Measurements from ENCODE around the gene IFNA7. TPM values are rescaled to one million over a fixed set of nuclear protein-coding genes. Genes with fewer than 3 reads are reported as not detected.
"Not testable (repeated sequence)": the region's sequence is repeated elsewhere in the genome, so short reads cannot be mapped to it uniquely, and the experiment has no call there.

IFNA7 gene
- total RNA-seq = not detected
- long read RNA-seq = 0 reads

DNA sequence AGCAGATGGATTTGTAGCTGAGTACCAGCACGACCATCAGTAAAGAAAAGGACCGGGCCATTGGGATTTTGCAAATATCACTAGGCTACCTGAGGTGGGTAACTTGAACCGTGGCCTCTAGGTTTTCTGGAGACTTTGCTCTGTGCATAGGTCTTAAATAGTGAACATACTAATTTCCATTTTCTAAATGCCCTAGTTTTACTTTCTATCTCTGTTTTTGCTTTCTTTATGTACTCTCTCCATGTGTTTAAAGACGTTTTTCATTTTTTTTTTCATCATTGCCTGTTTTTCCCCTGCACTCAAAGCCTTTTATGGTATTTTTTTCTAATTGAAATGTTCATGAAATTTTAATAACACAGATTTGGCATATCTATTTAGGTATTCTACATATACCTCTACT lies at the start of gene IFNA7:
Gene IFNA7, minus strand, starts transcription at position 101 of the 400 bp plus-strand sequence. Its CDS starts 40 bp downstream, at position 61.
- intact Hi-C loops (cut with DNase I); DNase-seq (ENCODE audit: missing footprints); ATAC-seq: not testable (repeated sequence)

DNA sequence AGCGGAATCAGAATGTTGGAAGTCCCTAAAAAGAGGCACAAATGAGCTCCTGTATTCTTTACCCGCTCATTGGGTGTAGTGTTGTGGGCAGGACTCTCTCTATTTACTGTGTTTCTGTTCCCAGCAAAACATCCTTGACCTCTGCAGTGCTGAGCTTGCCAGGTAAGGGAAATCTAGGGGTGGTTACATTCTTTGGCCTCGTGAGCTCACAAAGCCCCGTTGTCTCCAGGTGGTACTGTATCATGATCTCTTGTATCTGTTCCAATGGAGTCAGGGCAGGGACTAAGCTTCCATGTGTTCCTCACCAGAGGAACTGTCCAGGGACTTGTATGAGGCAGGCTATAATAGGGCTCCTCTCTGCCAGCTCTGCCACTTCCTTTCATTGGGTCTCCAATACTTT lies 49.6 kb upstream of the IFNA7 start:
- no peak for DNase-seq (ENCODE audit: missing footprints)

DNA sequence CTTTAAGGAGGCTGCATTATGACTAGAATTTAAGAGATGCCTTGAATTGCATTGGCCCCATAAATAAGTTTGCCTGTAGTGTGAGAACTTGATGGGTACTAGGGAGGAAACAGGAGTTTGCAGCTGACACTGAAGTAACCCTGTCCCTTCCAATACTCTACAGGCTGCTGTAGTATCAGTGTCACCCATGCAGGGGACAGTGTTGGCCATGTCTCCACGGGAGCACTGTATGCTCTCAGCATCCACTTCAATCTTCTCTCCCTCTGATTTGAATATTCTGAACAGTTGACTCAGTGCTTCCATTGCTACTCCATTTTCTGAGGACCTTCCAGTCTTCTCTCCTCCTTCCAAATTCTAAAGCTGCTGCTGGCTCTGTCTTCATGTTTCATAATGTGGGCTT lies 49.2 kb upstream of the IFNA7 start:
- ATAC-seq (no peak), DNase-seq (ENCODE audit: missing footprints) (no peak)
- intact Hi-C loops (cut with DNase I) = loop anchor here (5.0 kb wide), 1 partner anchor 536 kb away; no protein-coding TSS in a partner anchor

More for the DNA sequence above, 49.6 kb upstream of the IFNA7 start:
- intact Hi-C loops (cut with DNase I) = loop anchor here (5.0 kb wide), 1 partner anchor 536 kb away; no protein-coding TSS in a partner anchor
- no peak for ATAC-seq

DNA sequence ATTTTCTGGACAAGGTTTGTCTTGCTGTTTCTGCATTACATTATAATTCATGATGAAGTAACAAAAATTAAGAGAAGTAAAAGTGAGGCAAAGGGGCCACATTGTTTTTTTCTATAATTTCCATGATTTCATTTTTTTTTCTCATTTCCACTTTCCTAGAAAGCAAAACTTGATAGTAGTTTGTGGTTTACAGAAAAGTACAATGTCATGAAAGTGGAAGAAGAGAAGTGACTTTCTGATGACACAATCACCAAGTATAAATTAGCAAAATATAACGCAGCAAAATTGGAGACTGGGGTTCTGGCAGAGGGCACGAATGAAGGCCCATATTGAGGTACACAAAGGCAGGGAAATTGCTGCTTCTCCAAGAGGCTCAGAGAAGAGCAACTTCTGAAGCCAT lies 42.8 kb upstream of the IFNA7 start:
- no peak for ATAC-seq
- no peak for DNase-seq (ENCODE audit: missing footprints)
- intact Hi-C loops (cut with DNase I) = no loop called here

DNA sequence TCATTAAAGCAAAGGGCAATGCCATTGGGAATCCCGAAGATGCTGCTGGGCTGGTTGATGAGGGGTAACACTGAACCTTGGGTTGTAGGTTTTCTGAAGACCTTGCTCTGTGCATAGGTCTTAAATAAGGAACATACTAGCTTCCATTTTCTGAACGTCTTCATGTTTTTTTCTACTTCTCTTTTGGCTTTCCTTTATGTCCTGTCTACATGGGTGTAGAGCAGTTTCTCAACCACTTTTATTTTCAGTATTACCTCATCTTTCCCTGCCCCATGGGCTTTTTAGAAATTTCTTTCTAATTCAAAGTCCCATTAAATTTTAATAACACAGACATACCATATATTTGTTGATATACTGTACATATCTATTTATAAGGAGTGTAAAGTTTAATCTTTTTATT lies 37.9 kb upstream of the IFNA7 start, which contains the start of gene IFNA14:
Gene IFNA14, minus strand, starts transcription at position 95 of the 400 bp plus-strand sequence. Its CDS starts 70 bp downstream, at position 25.
- intact Hi-C loops (cut with DNase I) = no loop called here
- ATAC-seq = no peak

DNA sequence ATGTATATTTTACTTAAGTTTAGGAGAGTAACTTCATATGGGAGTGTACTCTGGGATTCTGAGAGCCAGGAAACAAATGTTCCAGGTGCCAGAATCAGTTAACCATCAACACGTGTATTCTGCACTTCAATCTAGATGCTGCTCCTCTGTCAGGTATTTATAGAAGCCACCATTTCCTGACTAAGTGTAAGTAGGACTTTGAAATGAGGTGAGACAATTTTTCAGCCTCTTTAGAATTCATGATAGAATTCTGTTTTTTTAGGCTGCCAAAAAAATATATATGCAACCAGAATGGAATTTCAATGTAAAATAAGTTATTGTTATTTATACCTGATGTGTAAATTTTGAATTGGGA lies 34.3 kb upstream of the IFNA7 start:
- DNase-seq (ENCODE audit: missing footprints); intact Hi-C loops (cut with DNase I); ATAC-seq: not testable (repeated sequence)

More for the DNA sequence above, 37.9 kb upstream of the IFNA7 start, which contains the start of gene IFNA14:
- DNase-seq (ENCODE audit: missing footprints) = no peak

DNA sequence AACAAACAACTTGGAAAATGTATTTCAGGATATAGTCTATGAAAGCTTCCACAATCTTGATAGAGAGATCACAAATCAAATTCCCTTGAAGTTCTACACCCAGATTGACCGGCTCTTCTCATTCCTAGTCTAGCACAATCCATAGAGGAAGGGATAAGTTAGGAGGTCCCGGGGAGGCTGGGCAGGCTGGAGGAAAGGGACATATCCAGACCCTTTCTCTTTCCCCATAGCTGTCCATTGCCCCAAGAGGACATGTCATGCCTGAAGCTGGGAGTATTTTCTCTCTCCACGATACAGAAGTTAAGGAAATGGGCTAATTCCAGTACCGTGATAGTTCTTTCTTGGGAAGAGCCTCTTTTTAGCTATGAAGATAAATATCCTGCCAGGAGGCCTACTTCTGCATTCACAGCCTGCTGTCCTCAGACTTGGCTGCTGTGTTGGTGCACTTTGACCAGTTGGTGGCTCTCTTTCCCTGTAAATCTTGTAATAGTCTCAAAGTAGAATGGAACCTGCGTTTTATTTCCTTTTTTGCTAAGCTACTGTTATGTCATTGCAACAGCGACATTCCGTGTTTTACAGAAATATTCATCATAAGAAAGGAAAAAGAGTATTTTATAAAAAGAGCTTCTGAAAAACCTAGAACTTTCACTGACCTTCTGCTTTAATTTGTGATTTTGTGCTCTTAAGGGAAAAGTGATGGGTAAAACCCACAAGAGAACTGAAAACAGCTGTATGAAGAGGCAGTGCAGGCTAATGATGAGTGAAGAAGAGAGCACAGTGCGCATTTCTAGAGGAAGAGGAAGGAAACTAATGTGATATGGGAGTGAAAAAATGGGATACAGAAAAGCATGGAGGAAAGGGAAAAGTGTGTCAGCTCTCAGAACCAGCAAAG lies 33.7 kb upstream of the IFNA7 start:
- ATAC-seq = peak; percentile 52
- intact Hi-C loops (cut with DNase I); DNase-seq (ENCODE audit: missing footprints): not testable (repeated sequence)

DNA sequence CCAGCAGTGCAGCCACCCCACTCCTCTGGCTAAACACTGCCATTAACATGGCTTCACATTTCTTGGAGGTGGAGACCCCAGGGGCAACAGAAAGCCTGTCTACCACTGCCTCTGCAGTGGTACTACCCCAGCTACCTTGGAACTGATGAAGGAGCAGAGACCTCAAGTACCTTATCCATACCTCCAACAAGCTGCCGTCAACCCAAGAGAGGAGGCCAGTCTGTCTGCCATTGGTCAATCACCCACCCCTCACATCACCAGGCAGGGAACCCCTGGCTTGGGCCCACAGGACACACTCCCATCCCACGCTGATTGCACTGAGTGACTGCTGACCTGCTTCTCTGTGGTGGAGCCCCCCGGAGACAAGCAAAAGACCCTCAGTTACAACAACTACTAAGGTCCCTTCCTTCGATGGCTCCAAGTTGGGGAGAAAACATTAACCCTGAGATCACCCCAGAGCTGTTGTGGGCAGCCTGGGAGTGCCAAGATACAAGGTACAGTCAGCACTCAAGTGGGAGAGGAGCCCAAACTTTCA lies 32.2 kb upstream of the IFNA7 start:
- no peak for DNase-seq (ENCODE audit: missing footprints)
- intact Hi-C loops (cut with DNase I) = no loop called here
- no peak for ATAC-seq

DNA sequence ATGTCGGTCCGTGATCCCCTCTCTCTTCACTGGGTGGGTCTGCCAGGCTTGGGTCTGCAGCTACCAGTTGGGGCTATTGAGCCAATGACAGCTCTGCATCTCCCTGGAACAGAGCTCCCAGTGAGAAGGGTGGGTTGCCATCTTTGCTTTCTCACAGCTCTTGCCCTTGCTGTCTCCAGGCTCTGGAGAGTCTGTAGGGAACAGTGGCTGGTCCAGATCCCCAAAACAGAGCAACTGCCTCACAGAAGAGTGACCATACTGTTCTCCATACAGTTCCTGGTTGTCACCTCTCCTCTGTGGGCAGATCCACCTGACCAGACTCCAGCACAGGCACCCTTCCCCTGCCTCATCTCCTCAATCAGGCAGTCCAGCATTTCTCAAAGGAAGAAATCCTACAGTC lies 31.3 kb upstream of the IFNA7 start:
- no peak for ATAC-seq
- intact Hi-C loops (cut with DNase I) = no loop called here
- DNase-seq (ENCODE audit: missing footprints) = no peak

DNA sequence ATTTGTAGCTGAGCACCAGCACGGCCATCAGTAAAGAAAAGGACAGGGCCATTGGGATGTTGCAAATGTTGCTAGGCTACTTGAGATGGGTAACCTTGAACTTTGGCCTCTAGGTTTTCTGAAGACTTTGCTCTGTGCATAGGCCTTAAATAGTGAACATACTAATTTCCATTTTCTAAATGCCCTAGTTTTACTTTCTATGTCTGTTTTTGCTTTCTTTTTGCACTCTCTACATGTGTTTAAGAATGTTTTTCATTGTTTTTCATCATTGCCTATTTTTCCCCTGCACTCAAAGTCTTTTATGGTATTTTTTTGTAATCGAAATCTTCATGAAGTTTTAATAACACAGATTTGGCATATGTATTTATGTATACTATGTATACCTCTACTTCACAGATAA lies 26.1 kb upstream of the IFNA7 start, which contains the start of gene IFNA17:
Gene IFNA17, minus strand, starts transcription at position 101 of the 400 bp plus-strand sequence. Its CDS starts 49 bp downstream, at position 52.
- intact Hi-C loops (cut with DNase I) = no loop called here
- DNase-seq (ENCODE audit: missing footprints) = no peak
- ATAC-seq = no peak

DNA sequence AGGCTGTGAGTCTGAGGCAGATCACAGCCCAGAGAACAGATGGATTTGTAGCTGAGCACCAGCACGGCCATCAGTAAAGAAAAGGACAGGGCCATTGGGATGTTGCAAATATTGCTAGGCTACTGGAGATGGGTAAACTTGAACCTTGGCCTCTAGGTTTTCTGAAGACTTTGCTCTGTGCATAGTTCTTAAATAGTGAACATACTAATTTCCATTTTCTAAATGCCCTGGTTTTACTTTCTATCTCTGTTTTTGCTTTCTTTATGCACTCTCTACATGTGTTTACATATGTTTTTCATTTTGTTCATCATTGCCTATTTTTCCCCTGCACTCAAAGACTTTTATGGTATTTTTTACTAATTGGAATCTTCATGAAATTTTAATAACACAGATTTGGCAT lies 15.2 kb upstream of the IFNA7 start, which contains the start of gene IFNA16:
Gene IFNA16, minus strand, starts transcription at position 101 of the 400 bp plus-strand sequence. Its CDS starts 6 bp downstream, at position 95.
- intact Hi-C loops (cut with DNase I); ATAC-seq; DNase-seq (ENCODE audit: missing footprints): not testable (repeated sequence)

DNA sequence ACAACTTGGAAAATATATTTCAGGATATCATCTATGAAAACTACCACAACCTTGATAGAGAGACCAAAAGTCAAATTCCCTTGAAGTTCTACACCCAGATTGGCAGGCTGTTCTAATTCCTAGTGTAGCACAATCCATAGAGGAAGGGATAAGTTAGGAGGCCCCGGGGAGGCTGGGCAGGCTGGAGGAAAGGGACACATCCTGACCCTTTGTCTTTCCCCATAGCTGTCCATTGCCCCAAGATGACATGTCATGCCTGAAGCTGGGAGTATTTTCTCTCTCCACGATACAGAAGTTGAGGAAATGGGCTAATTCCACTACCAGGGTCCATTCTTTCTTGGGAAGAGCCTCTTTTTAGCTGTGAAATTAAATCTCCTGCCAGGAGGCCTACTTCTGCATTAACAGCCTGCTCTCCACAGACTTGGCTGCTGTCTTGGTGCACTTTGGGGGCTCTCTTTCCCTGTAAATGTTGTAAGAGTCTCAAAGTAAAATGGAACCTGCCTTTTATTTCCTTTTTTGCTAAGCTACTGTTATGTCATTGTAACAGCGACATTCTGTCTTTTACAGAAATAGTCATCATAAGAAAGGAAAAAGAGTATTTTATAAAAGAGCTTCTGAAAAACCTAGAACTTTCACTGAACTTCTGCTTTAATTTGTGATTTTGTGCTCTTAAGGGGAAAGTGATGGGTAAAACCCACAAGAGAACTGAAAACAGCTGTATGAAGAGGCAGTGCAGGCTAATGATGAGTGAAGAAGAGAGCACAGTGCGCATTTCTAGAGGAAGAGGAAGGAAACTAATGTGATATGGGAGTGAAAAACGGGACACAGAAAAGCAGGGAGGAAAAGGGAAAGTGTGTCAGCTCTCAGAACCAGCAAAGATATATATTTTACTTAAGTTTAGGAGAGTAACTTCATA lies 11.7 kb upstream of the IFNA7 start:
- intact Hi-C loops (cut with DNase I); DNase-seq (ENCODE audit: missing footprints); ATAC-seq: not testable (repeated sequence)

DNA sequence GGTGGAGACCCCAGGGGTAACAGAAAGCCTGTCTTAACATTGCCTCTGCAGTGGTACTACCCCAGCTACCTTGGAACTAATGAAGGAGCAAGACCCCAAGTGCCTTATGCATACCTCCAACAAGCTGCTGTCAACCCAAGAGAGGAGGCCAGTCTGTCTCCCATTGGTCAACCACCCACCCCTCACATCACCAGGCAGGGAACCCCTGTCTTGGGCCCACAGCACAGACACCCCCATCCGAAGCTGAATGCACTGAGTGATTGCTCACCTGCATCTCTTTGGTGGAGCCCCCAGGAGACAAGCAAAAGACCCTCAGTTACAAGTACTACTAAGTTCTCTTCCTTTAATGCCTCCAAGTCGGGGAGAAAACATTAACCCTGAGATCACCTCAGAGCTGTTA lies 10.2 kb upstream of the IFNA7 start:
- ATAC-seq = not testable (repeated sequence)

DNA sequence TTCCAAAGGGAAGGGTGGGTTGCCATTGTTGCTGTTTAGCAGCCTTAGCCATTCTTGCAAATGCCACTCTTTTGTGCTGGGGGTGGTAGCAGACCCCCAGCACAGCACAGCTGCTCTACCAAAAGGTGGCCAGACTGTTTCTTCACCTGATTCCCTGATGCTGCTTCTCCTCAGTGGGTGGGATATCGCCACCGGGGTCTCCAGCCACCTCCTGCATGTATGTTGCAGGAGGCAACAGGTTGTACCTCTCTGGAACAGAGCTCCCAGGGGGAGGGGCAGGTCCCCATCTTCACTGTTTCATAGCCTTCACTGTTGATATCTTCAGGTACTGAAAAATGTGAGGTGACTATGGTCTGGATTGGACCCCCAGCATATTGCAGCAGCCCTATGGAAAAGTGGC lies 8.8 kb upstream of the IFNA7 start:
- DNase-seq (ENCODE audit: missing footprints); ATAC-seq: not testable (repeated sequence)

More for the DNA sequence above, 10.2 kb upstream of the IFNA7 start:
- DNase-seq (ENCODE audit: missing footprints); intact Hi-C loops (cut with DNase I): not testable (repeated sequence)

DNA sequence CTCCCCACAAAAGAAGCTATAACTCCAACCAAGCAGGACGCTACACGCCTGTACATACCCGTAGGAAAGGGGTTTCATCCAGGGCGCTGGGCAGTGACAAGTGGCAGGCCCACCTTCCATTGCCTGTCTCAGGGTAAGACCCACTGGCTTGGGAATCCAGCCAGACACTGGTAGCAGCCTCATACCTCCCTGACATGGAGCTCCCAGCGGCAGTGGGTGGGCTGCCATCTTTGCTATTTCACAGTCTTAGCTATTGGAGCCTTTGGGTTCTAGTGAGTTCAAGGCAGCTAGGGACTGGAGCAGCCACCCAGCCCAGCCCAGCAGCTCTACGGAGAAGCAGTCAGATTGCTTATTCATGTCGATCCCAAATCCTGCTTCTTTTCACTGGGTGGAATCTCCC lies 8.3 kb upstream of the IFNA7 start:
- intact Hi-C loops (cut with DNase I) = no loop called here
- ATAC-seq (no peak), DNase-seq (ENCODE audit: missing footprints) (no peak)

More for the DNA sequence above, 8.8 kb upstream of the IFNA7 start:
- intact Hi-C loops (cut with DNase I) = not testable (repeated sequence)

DNA sequence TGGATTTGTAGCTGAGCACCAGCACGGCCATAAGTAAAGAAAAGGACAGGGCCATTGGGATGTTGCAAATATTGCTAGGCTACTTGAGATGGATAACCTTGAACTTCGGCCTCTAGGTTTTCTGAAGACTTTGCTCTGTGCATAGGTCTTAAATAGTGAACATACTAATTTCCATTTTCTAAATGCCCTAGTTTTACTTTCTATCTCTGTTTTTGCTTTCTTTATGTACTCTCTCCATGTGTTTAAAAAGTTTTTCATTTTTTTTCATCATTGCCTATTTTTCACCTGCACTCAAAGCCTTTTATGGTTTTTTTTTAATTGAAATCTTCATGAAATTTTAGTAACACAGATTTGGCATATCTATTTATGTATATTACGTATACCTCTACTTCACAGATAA lies 5.0 kb upstream of the IFNA7 start, which contains the start of gene IFNA10:
Gene IFNA10, minus strand, starts transcription at position 101 of the 400 bp plus-strand sequence. Its CDS starts 46 bp downstream, at position 55.
- intact Hi-C loops (cut with DNase I); ATAC-seq; DNase-seq (ENCODE audit: missing footprints): not testable (repeated sequence)

DNA sequence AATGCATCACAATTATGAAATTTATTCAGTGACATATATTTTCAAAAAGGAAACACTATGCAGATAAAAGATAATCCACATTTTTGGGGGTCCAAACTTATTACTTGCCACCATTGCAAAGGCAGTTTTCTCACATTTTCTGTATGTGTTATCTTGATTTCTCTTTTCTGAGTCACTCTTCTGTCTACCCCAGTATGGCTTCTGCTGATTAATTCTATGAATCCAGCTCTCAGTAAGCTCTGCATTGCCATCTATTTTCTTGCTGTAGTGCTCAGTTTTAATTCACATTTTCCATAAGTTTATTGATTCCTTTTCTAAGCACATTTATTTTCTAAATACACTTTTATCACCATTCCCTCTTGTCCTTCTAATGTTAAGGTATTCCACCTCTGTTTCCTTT lies 3.2 kb upstream of the IFNA7 start:
- intact Hi-C loops (cut with DNase I) = no loop called here
- ATAC-seq (no peak), DNase-seq (ENCODE audit: missing footprints) (no peak)
